Inflammatory macrophage (primary cell): ENCODE measurements around the gene CFAP210.

ENCODE experiments used
- DNase-seq, 2 donors: peaks; one replicate each; pipeline ENCODE4 v3.0.0-alpha.2; 2020 to 2022
- total RNA-seq, 18 experiments: gene quantifications; one replicate each; lab custom pipeline; 2026; ENCODE audit warnings: mixed read lengths in 6 of 18, inconsistent platforms in 2 of 18; lab: John Stamatoyannopoulos, UW

CFAP210 gene
- 0 to 0.10 (median 0) reads per million in 18 experiments for total RNA-seq

GRCh38 chr2:169694113-169694893 lies at the start of gene CFAP210, which contains the start of gene PHOSPHO2:
Gene CFAP210 (minus strand): TSS chr2:169694405. CDS start chr2:169694327, 78 bp downstream.
Gene PHOSPHO2 (plus strand): TSS chr2:169694469. CDS start chr2:169700972, 6,503 bp downstream.
- DNase-seq: peak; percentile 98 to 99

- DNase-seq: no peak
Measured at GRCh38 chr2:169743549-169743948, 49.3 kb upstream of the CFAP210 start.

GRCh38 chr2:169739351-169739750 lies 45.1 kb upstream of the CFAP210 start:
- no peak for DNase-seq

- DNase-seq: no peak
Measured at GRCh38 chr2:169738566-169739229, 44.5 kb upstream of the CFAP210 start.

GRCh38 chr2:169736902-169737301 lies 42.7 kb upstream of the CFAP210 start:
- DNase-seq: no peak

- no peak for DNase-seq
Measured at GRCh38 chr2:169735623-169736022, 41.4 kb upstream of the CFAP210 start.

- no peak for DNase-seq
Measured at GRCh38 chr2:169734169-169734847, 40.1 kb upstream of the CFAP210 start.

GRCh38 chr2:169732583-169733358 lies 38.6 kb upstream of the CFAP210 start:
- DNase-seq: no peak

- no peak for DNase-seq
Measured at GRCh38 chr2:169732075-169732474, 37.9 kb upstream of the CFAP210 start.

- DNase-seq: no peak
Measured at GRCh38 chr2:169729274-169729605, 35.0 kb upstream of the CFAP210 start.

GRCh38 chr2:169727065-169727464 lies 32.9 kb upstream of the CFAP210 start:
- DNase-seq: no peak

- no peak for DNase-seq
Measured at GRCh38 chr2:169721016-169721415, 26.8 kb upstream of the CFAP210 start.

GRCh38 chr2:169718930-169719504 lies 24.8 kb upstream of the CFAP210 start:
- no peak for DNase-seq

GRCh38 chr2:169717691-169718063 lies 23.5 kb upstream of the CFAP210 start:
- DNase-seq: no peak

- DNase-seq: no peak
Measured at GRCh38 chr2:169716938-169717690, 22.9 kb upstream of the CFAP210 start.

- DNase-seq: no peak
Measured at GRCh38 chr2:169716238-169716886, 22.2 kb upstream of the CFAP210 start.

GRCh38 chr2:169715379-169716237 lies 21.4 kb upstream of the CFAP210 start:
- DNase-seq: no peak

- DNase-seq: no peak
Measured at GRCh38 chr2:169714699-169715098, 20.5 kb upstream of the CFAP210 start.

GRCh38 chr2:169713331-169713730 lies 19.1 kb upstream of the CFAP210 start:
- DNase-seq: no peak

GRCh38 chr2:169712791-169713227 lies 18.6 kb upstream of the CFAP210 start:
- DNase-seq: no peak
